Vagina (tissue), 2 donors: Measurements from ENCODE around the gene SRSF6. TPM values are rescaled to one million over a fixed set of nuclear protein-coding genes. Genes with fewer than 3 reads are reported as not detected.
A peak's percentile ranks its signal among the peaks of the same experiment; 100 is the strongest.

Source experiments
- DNase-seq, 2 donors: peaks; one replicate each; pipeline ENCODE4 v3.0.0-alpha.2; 2017; ENCODE audit errors: extremely low spot score in 2 of 2
- H3K27ac ChIP-seq: fragments of 200-600 bp; sonication (generic); one replicate; pipeline ENCODE4 v1.5.1; 2019
- H3K27me3 ChIP-seq: fragments of 200-600 bp; sonication (generic); one replicate; pipeline ENCODE4 v1.5.1; 2019
- H3K36me3 ChIP-seq, 2 donors: fragments of 200-600 bp; sonication (generic); one replicate each; pipeline ENCODE4 v1.5.1; 2017 to 2019
- H3K4me1 ChIP-seq: fragments of 200-600 bp; sonication (generic); one replicate; pipeline ENCODE4 v1.5.1; 2019
- H3K4me3 ChIP-seq, 2 donors: fragments of 200-600 bp; sonication (generic); 1 replicate in 1 of 2; 2 replicates in 1 of 2; pipeline ENCODE4 v1.5.1; 2016 to 2019
- H3K9me3 ChIP-seq: fragments of 200-600 bp; sonication (generic); one replicate; pipeline ENCODE4 v1.5.1; 2019
- CTCF ChIP-seq, 3 experiments: fragments of 450-650 bp in 2 of 3; fragments of 200-600 bp in 1 of 3; sonication (generic) in 1 of 3; IDR thresholded peaks; one replicate each; pipeline ENCODE4 v1.5.1; 2017 to 2019; ENCODE audit warnings: antibody characterized with exemption in 3 of 3, mild to moderate bottlenecking in 2 of 3, moderate library complexity in 2 of 3
- POLR2A ChIP-seq, 2 donors: fragments of 450-650 bp; IDR thresholded peaks; one replicate each; pipeline ENCODE4 v1.6.1; 2017; ENCODE audit warnings: antibody characterized with exemption in 2 of 2, mild to moderate bottlenecking in 2 of 2, moderate library complexity in 2 of 2
- POLR2AphosphoS5 ChIP-seq, 2 donors: sonication (generic); formaldehyde crosslinking; IDR thresholded peaks; one replicate each; pipeline ENCODE4 v1.9.0; 2017; ENCODE audit warnings: antibody characterized with exemption in 2 of 2, mild to moderate bottlenecking in 2 of 2, low read depth in 1 of 2; ENCODE audit not compliant: insufficient read depth in 1 of 2
- intact Hi-C: fragments of 100-400 bp; cut with DNase I; formaldehyde crosslinking; loops from one replicate; pipeline ENCODE4 v1.15.1; 2023
- total RNA-seq: library from RNA; depleted of rRNA; stranded (reverse); fragments of >200 nt; gene quantifications from one replicate; pipeline ENCODE4 v1.2.3, GENCODE V29; 2016

Gene SRSF6
- total RNA-seq, 1 donor from 2014 or later = 112 TPM

GRCh38 chr20:43465625-43465943 lies 7.9 kb downstream of the SRSF6 start:
- Histone ChIP-seq H3K36me3 (peaks cover 0 to 55% of the 10 kb centered on the region in 2 donors), H3K27ac (no peak overlapping the region), H3K9me3 (no peaks in the 10 kb centered on the region), H3K27me3 (no peaks in the 10 kb centered on the region), H3K4me1 (peaks cover 6% of the 10 kb centered on the region), H3K4me3 (no peak overlapping the region)
- intact Hi-C loops = no loop called here
- peak in 1 of 2 donors; percentile 37 for DNase-seq
- TF ChIP-seq CTCF (IDR thresholded peaks at IDR 0.05) (no peak), POLR2AphosphoS5 (IDR thresholded peaks at IDR 0.05; ENCODE audit: insufficient read depth in 1 of 2, low read depth in 1 of 2) (no peak), POLR2A (IDR thresholded peaks at IDR 0.05) (no peak)

GRCh38 chr20:43467589-43467988 lies 9.9 kb downstream of the SRSF6 start:
- no peak for TF ChIP-seq CTCF (IDR thresholded peaks at IDR 0.05)
- no peak for TF ChIP-seq POLR2A (IDR thresholded peaks at IDR 0.05)
- no peak for TF ChIP-seq POLR2AphosphoS5 (IDR thresholded peaks at IDR 0.05; ENCODE audit: insufficient read depth in 1 of 2, low read depth in 1 of 2)
- no peaks in the 10 kb centered on the region for H3K27me3 ChIP-seq
- peaks cover 0 to 41% of the 10 kb centered on the region in 2 donors for H3K36me3 ChIP-seq
- H3K4me1 ChIP-seq = no peaks in the 10 kb centered on the region
- no peaks in the 10 kb centered on the region for H3K9me3 ChIP-seq
- intact Hi-C loops = no loop called here
- H3K27ac ChIP-seq = no peak overlapping the region
- no peak overlapping the region for H3K4me3 ChIP-seq
- DNase-seq = no peak

GRCh38 chr20:43472671-43473380 lies 15.1 kb downstream of the SRSF6 start:
- TF ChIP-seq POLR2A (IDR thresholded peaks at IDR 0.05) (no peak), POLR2AphosphoS5 (IDR thresholded peaks at IDR 0.05; ENCODE audit: insufficient read depth in 1 of 2, low read depth in 1 of 2) (no peak), CTCF (IDR thresholded peaks at IDR 0.05) (no peak)
- intact Hi-C loops = no loop called here
- no peaks in the 10 kb centered on the region for H3K27me3 ChIP-seq
- no peak overlapping the region for H3K4me3 ChIP-seq
- H3K27ac ChIP-seq = no peak overlapping the region
- H3K36me3 ChIP-seq = peaks cover 0 to 7% of the 10 kb centered on the region in 2 donors
- no peaks in the 10 kb centered on the region for H3K9me3 ChIP-seq
- no peaks in the 10 kb centered on the region for H3K4me1 ChIP-seq
- DNase-seq = no peak

- Histone ChIP-seq H3K9me3 (no peaks in the 10 kb centered on the region), H3K27me3 (no peaks in the 10 kb centered on the region), H3K4me1 (no peaks in the 10 kb centered on the region), H3K36me3 (peaks cover 0 to 7% of the 10 kb centered on the region in 2 donors), H3K4me3 (no peak overlapping the region), H3K27ac (no peak overlapping the region)
- DNase-seq = no peak
- intact Hi-C loops = no loop called here
- TF ChIP-seq CTCF (IDR thresholded peaks at IDR 0.05) (no peak), POLR2A (IDR thresholded peaks at IDR 0.05) (no peak), POLR2AphosphoS5 (IDR thresholded peaks at IDR 0.05; ENCODE audit: insufficient read depth in 1 of 2, low read depth in 1 of 2) (no peak)
Measured at GRCh38 chr20:43473381-43473704, 15.6 kb downstream of the SRSF6 start.

GRCh38 chr20:43477193-43477592 lies 19.5 kb downstream of the SRSF6 start:
- no peak overlapping the region for H3K4me3 ChIP-seq
- H3K27ac ChIP-seq = no peak overlapping the region
- no peaks in the 10 kb centered on the region for H3K9me3 ChIP-seq
- intact Hi-C loops = no loop called here
- no peak for DNase-seq
- no peaks in the 10 kb centered on the region for H3K27me3 ChIP-seq
- no peaks in the 10 kb centered on the region for H3K36me3 ChIP-seq
- TF ChIP-seq CTCF (IDR thresholded peaks at IDR 0.05) (no peak), POLR2AphosphoS5 (IDR thresholded peaks at IDR 0.05; ENCODE audit: insufficient read depth in 1 of 2, low read depth in 1 of 2) (no peak), POLR2A (IDR thresholded peaks at IDR 0.05) (no peak)
- no peaks in the 10 kb centered on the region for H3K4me1 ChIP-seq
